ENCODE measurements around the gene TRAK1. TPM values are rescaled to one million over a fixed set of nuclear protein-coding genes. Genes with fewer than 3 reads are reported as not detected.

TRAK1 gene
- total and polyA plus RNA-seq, 2 of the 4 experiments (the other 2 are of a cell fraction) = 25.6 to 28.1 TPM

GRCh38 chr3:42157540-42158538, 66.7 kb downstream of the TRAK1 start:
- Histone ChIP-seq H3K9me1 (ENCODE audit: insufficient read depth, low read length) (peaks cover 17% of the 10 kb centered on the region), H3K79me1 (ENCODE audit: low read depth in 1 of 2, low read length in 2 of 2) (peaks cover 10 to 47% of the 10 kb centered on the region in 2 experiments), H4K20me1 (ENCODE audit: insufficient read depth, low read length) (no peaks in the 10 kb centered on the region; the same call in 1 of the 2 replicates), H3K14ac (replicated peaks; ENCODE audit: low read depth, low read length) (no peak overlapping the region), H4K5ac (ENCODE audit: low read depth, low read length) (no peak overlapping the region), H3K56ac (ENCODE audit: extremely low read depth, insufficient read depth, low read length) (no peak overlapping the region), H2BK5ac (ENCODE audit: low read depth, low read length, poor library complexity, severe bottlenecking) (no peak overlapping the region), H3K9ac (ENCODE audit: low read depth, low read length) (no peak overlapping the region), H3K18ac (ENCODE audit: low read depth, low read length) (no peak overlapping the region), H4K91ac (ENCODE audit: insufficient read depth, low read depth, low read length) (no peak overlapping the region), H2BK120ac (ENCODE audit: low read depth, low read length) (no peak overlapping the region), H3K4me1 (ENCODE audit: control insufficient read depth, insufficient read depth, low read length) (peaks cover 8% of the 10 kb centered on the region), H2BK15ac (ENCODE audit: low read depth, low read length) (no peak overlapping the region), H3K23ac (ENCODE audit: low read depth, low read length) (no peak overlapping the region), H2AK9ac (replicated peaks; ENCODE audit: low read depth, low read length, poor library complexity) (no peak overlapping the region), H3K4me3 (ENCODE audit: insufficient read depth, low read depth, low read length) (no peak overlapping the region), H2AK5ac (ENCODE audit: low read depth, low read length) (no peak overlapping the region), H2BK20ac (ENCODE audit: low read depth, low read length) (no peak overlapping the region), H3K27ac (ENCODE audit: insufficient read depth, low read length) (no peak overlapping the region), H3K27me3 (ENCODE audit: control insufficient read depth, insufficient read depth, low read length) (no peaks in the 10 kb centered on the region), H3K9me3 (ENCODE audit: control insufficient read depth, insufficient read depth, low read length) (no peaks in the 10 kb centered on the region), H2AFZ (replicated peaks; ENCODE audit: low read length, poor library complexity) (no peak overlapping the region), H3K4me2 (ENCODE audit: low read depth, low read length) (no peak overlapping the region), H3K36me3 (ENCODE audit: control insufficient read depth, insufficient read depth, low read length) (no peaks in the 10 kb centered on the region), H4K8ac (ENCODE audit: low read depth in 2 of 2, low read length in 2 of 2) (no peak overlapping the region), H3K4ac (ENCODE audit: low read depth, low read length) (no peak overlapping the region)
- dilution Hi-C loops (cut with HindIII; ENCODE audit: low sequenced_read_pairs, unreplicated experiment) (no loop called here), in situ Hi-C loops (cut with MboI; ENCODE audit: low sequenced_read_pairs) (no loop called here), intact Hi-C loops (cut with micrococcal nuclease) (no loop called here)
- 86% methylated on average over 1 of the region's 8 CpGs; no CpG with 5 or more reads in 1 of the 2 experiments for WGBS, 2 experiments (ENCODE audit: extremely low coverage in 2 of 2, insufficient read length in 1 of 2)
- no peak for ATAC-seq (ENCODE audit: low read depth)
- CTCF ChIA-PET = interaction anchor here (1.0 kb wide), 1 partner anchor 26 kb away, joined by 3 read pairs; no protein-coding TSS in a partner anchor
- no peak for TF ChIP-seq RFX5 (IDR thresholded peaks at IDR 0.05; ENCODE audit: low read depth, low read length)
- peak; percentile 12 for DNase-seq
- BruUV-seq (replicated peaks) = no TSS peak
- POLR2A ChIA-PET (ENCODE audit: unreplicated experiment) = interaction anchor here (0.6 kb wide), 1 partner anchor 172 kb away, joined by 3 read pairs; no protein-coding TSS in a partner anchor
